ENCODE measurements around the gene KAT8. TPM values are rescaled to one million over a fixed set of nuclear protein-coding genes. Genes with fewer than 3 reads are reported as not detected.
"Not testable (repeated sequence)": the region's sequence is repeated elsewhere in the genome, so short reads cannot be mapped to it uniquely, and the experiment has no call there.

The KAT8 gene
- total RNA-seq, 2 donors from 2014 or later: 55.7 to 66.4 TPM

DNA sequence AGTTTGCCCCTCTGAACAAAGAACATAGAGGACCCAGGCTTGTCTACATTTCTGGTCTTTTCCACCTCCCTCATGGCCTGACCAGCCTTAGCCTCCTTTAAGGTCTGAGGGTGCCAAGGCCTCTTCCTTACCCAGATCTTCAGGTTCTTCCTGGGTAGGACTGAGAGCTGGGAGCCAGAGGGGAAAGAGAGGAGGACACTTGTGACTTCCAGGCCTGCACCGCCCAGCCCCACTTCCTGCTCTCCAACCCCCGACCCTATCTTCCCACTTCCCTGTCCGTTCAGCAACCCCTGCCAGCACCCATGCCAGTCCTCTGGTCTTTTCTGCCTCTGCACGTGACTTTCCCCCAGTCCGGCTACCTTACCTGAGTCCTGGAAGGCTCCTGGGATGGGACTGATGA lies 31.9 kb downstream of the KAT8 start:
- TF ChIP-seq POLR2A (IDR thresholded peaks at IDR 0.05): no peak
- TF ChIP-seq, protein P1, sequence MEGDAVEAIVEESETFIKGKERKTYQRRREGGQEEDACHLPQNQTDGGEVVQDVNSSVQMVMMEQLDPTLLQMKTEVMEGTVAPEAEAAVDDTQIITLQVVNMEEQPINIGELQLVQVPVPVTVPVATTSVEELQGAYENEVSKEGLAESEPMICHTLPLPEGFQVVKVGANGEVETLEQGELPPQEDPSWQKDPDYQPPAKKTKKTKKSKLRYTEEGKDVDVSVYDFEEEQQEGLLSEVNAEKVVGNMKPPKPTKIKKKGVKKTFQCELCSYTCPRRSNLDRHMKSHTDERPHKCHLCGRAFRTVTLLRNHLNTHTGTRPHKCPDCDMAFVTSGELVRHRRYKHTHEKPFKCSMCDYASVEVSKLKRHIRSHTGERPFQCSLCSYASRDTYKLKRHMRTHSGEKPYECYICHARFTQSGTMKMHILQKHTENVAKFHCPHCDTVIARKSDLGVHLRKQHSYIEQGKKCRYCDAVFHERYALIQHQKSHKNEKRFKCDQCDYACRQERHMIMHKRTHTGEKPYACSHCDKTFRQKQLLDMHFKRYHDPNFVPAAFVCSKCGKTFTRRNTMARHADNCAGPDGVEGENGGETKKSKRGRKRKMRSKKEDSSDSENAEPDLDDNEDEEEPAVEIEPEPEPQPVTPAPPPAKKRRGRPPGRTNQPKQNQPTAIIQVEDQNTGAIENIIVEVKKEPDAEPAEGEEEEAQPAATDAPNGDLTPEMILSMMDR (IDR thresholded peaks at IDR 0.05): no peak
- Histone ChIP-seq H3K4me3 (no peak overlapping the region), H3K36me3 (replicated peaks in 1 of 2; ENCODE audit: insufficient read depth in 1 of 2, low read depth in 2 of 2) (no peaks in the 10 kb centered on the region), H3K27ac (no peak overlapping the region), H3K27me3 (no peaks in the 10 kb centered on the region), H3K4me1 (peaks cover 11% of the 10 kb centered on the region), H3K9me3 (no peaks in the 10 kb centered on the region)
- intact Hi-C loops (cut with DNase I): loop anchor here (5.0 to 10.0 kb wide), 3 partner anchors 47 to 165 kb away; partner anchors contain the start of genes HSD3B7, ZNF646 and ZNF668
- no peak for ATAC-seq
- WGBS, 2 donors: 78 to 86% methylated on average over 5 of the region's 5 CpGs
- no peak for DNase-seq

DNA sequence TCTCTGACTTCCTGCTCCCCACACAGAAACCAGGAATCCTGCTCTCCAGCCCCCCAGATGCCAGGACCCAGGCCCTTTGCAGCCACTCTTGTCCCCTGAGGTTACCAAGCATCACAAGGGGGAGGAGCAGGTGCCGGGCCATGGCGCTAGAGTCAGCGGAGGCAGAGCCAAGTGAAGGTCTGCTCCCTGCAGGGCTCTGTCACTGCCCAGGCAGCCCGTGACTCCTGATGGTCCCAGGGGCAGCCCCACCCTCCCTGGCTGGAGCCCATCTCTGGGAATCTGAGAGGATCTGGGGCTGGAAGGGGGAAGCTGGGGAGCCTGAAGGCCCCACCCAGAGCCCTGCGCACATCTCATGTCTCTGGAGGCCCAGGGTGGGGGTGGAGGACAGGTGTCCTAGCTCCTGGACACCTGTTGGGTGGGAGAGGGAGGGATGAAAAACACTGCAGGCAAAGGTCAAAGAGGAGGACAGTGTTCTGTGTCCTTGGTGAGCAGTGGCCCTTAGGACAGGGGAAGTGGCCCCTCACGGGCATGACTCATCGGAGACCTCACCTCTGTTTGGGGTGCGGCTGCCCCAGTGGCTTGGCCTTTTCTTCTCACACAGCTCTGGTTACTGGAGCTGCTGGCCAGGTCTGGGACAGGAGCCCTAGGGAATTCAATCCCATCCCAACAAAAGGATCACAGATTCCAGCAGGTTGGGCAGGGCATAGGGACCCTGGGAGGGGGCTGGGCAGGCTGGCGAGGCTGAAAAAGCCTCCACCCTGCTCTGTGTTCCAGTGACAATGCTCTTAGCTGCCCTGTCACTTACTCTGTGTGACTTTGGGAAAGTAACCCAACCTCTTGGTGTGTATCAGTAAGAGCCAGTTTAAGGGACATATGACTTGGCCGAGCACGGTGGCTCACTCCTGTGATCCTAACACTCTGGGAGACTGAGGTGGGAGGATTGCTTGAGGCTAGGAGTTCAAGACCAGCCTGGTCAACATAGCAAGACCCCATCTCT lies 32.7 kb downstream of the KAT8 start, which contains the start of gene PRSS36:
TSS of gene PRSS36 (minus strand) at position 173 of the 997 bp plus-strand sequence. CDS start at position 142, 31 bp downstream.
- no peak for ATAC-seq
- 82 to 90% methylated on average over 9 to 11 of the region's 11 CpGs for WGBS, 2 donors
- Histone ChIP-seq H3K36me3 (replicated peaks in 1 of 2; ENCODE audit: insufficient read depth in 1 of 2, low read depth in 2 of 2) (no peaks in the 10 kb centered on the region), H3K9me3 (no peaks in the 10 kb centered on the region), H3K27ac (no peak within 1 kb of the TSS), H3K4me3 (no peak within 1 kb of the TSS), H3K4me1 (peaks cover 11% of the 10 kb centered on the region), H3K27me3 (no peaks in the 10 kb centered on the region)
- intact Hi-C loops (cut with DNase I): loop anchor here (5.0 to 10.0 kb wide), 3 partner anchors 48 to 165 kb away; partner anchors contain the start of genes HSD3B7, ZNF646 and ZNF668
- no peak for DNase-seq
- TF ChIP-seq, protein P1 (IDR thresholded peaks at IDR 0.05): no peak
- TF ChIP-seq POLR2A (IDR thresholded peaks at IDR 0.05): no peak

DNA sequence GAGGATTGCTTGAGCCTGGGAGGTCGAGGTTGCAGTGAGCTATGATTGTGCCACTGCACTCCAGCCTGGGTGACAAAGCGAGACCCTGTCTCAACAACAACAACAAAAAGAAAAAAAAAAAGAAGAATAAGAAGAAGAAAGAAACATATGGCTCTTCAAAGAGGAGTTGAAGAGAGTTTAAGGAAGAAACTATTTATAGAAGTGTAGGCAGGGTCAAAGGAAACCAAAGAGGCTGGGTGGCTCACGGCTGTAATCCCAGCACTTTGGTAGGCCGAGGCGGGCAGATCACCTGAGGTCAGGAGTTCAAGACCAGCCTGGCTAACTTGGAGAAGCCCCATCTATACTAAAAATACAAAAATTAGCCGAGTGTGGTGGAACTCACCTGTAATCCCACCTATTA lies 33.5 kb downstream of the KAT8 start:
- intact Hi-C loops (cut with DNase I): not testable (repeated sequence)

DNA sequence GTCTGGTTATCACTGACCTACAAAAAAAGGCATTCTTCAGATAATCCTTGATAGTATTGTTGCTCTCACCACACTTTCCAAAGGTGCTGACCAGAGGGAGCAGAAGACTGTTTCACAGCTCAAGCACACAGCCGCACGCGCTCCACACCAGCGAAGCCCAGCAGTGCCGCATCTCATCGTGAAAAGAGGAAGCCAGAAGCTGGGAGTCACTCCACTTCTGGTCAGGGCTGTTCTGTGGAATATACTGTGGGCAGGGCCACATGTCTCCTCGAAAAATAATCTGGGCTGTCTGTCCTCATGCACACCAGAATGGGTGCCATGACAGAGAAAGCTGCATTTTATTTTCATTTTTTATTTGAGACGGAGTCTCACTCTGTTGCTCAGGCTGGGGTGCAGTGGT lies 39.7 kb downstream of the KAT8 start:
- TF ChIP-seq, protein P1 (IDR thresholded peaks at IDR 0.05): no peak
- no peak for TF ChIP-seq POLR2A (IDR thresholded peaks at IDR 0.05)
- no peaks in the 10 kb centered on the region for H3K36me3 ChIP-seq (replicated peaks in 1 of 2; ENCODE audit: insufficient read depth in 1 of 2, low read depth in 2 of 2)
- peak in 2 of 4 donors; percentile 43 to 52 for DNase-seq
- peaks cover 6% of the 10 kb centered on the region for H3K4me1 ChIP-seq
- no peaks in the 10 kb centered on the region for H3K27me3 ChIP-seq
- intact Hi-C loops (cut with DNase I): no loop called here
- no peaks in the 10 kb centered on the region for H3K9me3 ChIP-seq
- H3K4me3 ChIP-seq: no peak overlapping the region
- WGBS, 2 donors: 11 to 12% methylated on average over 8 of the region's 8 CpGs
- H3K27ac ChIP-seq: peak overlapping the region in 2 of 4 donors; percentile 29 to 46
- peak; percentile 75 for ATAC-seq

More for the DNA sequence above, 33.5 kb downstream of the KAT8 start:
- H3K9me3 ChIP-seq; H3K27me3 ChIP-seq; H3K4me3 ChIP-seq; H3K27ac ChIP-seq; ATAC-seq; H3K36me3 ChIP-seq (replicated peaks in 1 of 2; ENCODE audit: insufficient read depth in 1 of 2, low read depth in 2 of 2); DNase-seq: not testable (repeated sequence)
- peaks cover 11% of the 10 kb centered on the region for H3K4me1 ChIP-seq
- 78 to 82% methylated on average over 6 of the region's 6 CpGs for WGBS, 2 donors

DNA sequence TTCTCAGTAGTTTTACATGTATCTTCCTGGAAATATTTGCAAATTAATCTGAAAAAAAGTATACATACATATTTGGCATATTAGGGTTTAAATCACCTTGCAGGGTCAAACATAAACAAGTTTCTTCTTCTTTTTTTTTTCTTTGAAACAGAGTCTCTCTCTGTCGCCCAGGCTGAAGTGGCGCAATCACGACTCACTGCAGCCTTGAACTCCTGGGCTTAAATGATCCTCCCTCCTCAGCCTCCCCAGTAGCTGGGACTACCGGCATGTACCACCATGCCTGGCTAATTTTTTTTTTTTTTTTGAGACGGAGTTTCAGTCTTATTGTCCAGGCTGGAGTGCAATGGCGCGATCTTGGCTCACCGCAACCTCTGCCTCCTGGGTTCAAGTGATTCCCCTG lies 49.9 kb downstream of the KAT8 start:
- no peaks in the 10 kb centered on the region for H3K36me3 ChIP-seq (replicated peaks in 1 of 2; ENCODE audit: insufficient read depth in 1 of 2, low read depth in 2 of 2)
- intact Hi-C loops (cut with DNase I): no loop called here
- no peaks in the 10 kb centered on the region for H3K9me3 ChIP-seq
- no peak overlapping the region for H3K27ac ChIP-seq
- H3K4me3 ChIP-seq: no peak overlapping the region
- DNase-seq (no peak), ATAC-seq (no peak)
- TF ChIP-seq, protein P1 (IDR thresholded peaks at IDR 0.05): no peak
- no peak for TF ChIP-seq POLR2A (IDR thresholded peaks at IDR 0.05)
- H3K4me1 ChIP-seq: no peaks in the 10 kb centered on the region
- 82 to 92% methylated on average over 8 of the region's 8 CpGs for WGBS, 2 donors
- no peaks in the 10 kb centered on the region for H3K27me3 ChIP-seq

Measured in body of pancreas (tissue), 4 donors.